Uterus (tissue), 4 donors: ENCODE data around the gene ZFAND3. TPM values are rescaled to one million over a fixed set of nuclear protein-coding genes. Genes with fewer than 3 reads are reported as not detected.

Source experiments
- DNase-seq, 2 donors: peaks; one replicate each; pipeline ENCODE4 v3.0.0-alpha.2; 2019 to 2020
- H3K27ac ChIP-seq, 2 donors: fragments of 200-600 bp; sonication (generic); 1 replicate in 1 of 2; 2 replicates in 1 of 2; pipeline ENCODE4 v1.5.1; 2016 to 2018
- H3K27me3 ChIP-seq, 2 donors: fragments of 200-600 bp; sonication (generic); one replicate each; pipeline ENCODE4 v1.5.1; 2018 to 2019; ENCODE audit warnings: control low read depth in 1 of 2
- H3K36me3 ChIP-seq, 2 donors: fragments of 200-600 bp; sonication (generic); one replicate each; pipeline ENCODE4 v1.5.1; 2019; ENCODE audit warnings: control low read depth in 1 of 2
- H3K4me1 ChIP-seq, 2 donors: fragments of 200-600 bp; sonication (generic); one replicate each; pipeline ENCODE4 v1.5.1; 2018 to 2019; ENCODE audit warnings: control low read depth in 1 of 2
- H3K4me3 ChIP-seq, 2 donors: fragments of 200-600 bp; sonication (generic); 1 replicate in 1 of 2; 2 replicates in 1 of 2; pipeline ENCODE4 v1.5.1; 2018 to 2019; ENCODE audit warnings: mild to moderate bottlenecking in 1 of 2
- H3K9me3 ChIP-seq, 2 donors: fragments of 200-600 bp; sonication (generic); one replicate each; pipeline ENCODE4 v1.5.1; 2019; ENCODE audit warnings: control low read depth in 1 of 2
- CTCF ChIP-seq, 4 experiments: fragments of 200-600 bp in 2 of 4; fragments of 450-650 bp in 2 of 4; sonication (generic) in 2 of 4; IDR thresholded peaks; one replicate each; pipeline ENCODE4 v1.5.1; 2016 to 2019; ENCODE audit warnings: antibody characterized with exemption in 4 of 4, mild to moderate bottlenecking in 2 of 4, moderate library complexity in 1 of 4
- POLR2A ChIP-seq, 2 donors: fragments of 450-650 bp; IDR thresholded peaks; one replicate each; pipeline ENCODE4 v1.6.1; 2016; ENCODE audit warnings: antibody characterized with exemption in 2 of 2, mild to moderate bottlenecking in 1 of 2, moderate library complexity in 1 of 2
- intact Hi-C: fragments of 100-400 bp; cut with DNase I; formaldehyde crosslinking; loops from one replicate; pipeline ENCODE4 v1.15.1; 2023; ENCODE audit warnings: low total_unique reads
- total RNA-seq, 4 donors: library from RNA; depleted of rRNA in 3 of 4; stranded (reverse); fragments of >200 nt in 3 of 4; gene quantifications; one replicate each; pipeline versions ENCODE4 v1.1.0 to v1.2.4, GENCODE V29; 2014 to 2023
- donor health status: DM: yes; HTN: yes; CAD: no.

Gene ZFAND3
- total RNA-seq, 4 donors from 2014 or later = 5.0 to 81.9 (median 54.6) TPM

- Histone ChIP-seq H3K4me1 (no peaks in the 10 kb centered on the region), H3K27me3 (no peaks in the 10 kb centered on the region), H3K36me3 (no peaks in the 10 kb centered on the region), H3K27ac (no peak overlapping the region), H3K4me3 (no peak overlapping the region), H3K9me3 (no peaks in the 10 kb centered on the region)
- intact Hi-C loops = no loop called here
- TF ChIP-seq CTCF (IDR thresholded peaks at IDR 0.05) (no peak), POLR2A (IDR thresholded peaks at IDR 0.05) (no peak)
- no peak for DNase-seq
Measured at GRCh38 chr6:38020593-38020992, 201.1 kb downstream of the ZFAND3 start.

GRCh38 chr6:38021029-38021428 lies 201.5 kb downstream of the ZFAND3 start:
- no peaks in the 10 kb centered on the region for H3K4me1 ChIP-seq

GRCh38 chr6:38021571-38021970 lies 202.0 kb downstream of the ZFAND3 start:
- H3K36me3 ChIP-seq = no peaks in the 10 kb centered on the region
- TF ChIP-seq CTCF (IDR thresholded peaks at IDR 0.05) (no peak), POLR2A (IDR thresholded peaks at IDR 0.05) (no peak)
- H3K4me1 ChIP-seq = no peaks in the 10 kb centered on the region
- DNase-seq = no peak
- H3K9me3 ChIP-seq = no peaks in the 10 kb centered on the region
- no peaks in the 10 kb centered on the region for H3K27me3 ChIP-seq
- no peak overlapping the region for H3K27ac ChIP-seq
- intact Hi-C loops = no loop called here
- H3K4me3 ChIP-seq = no peak overlapping the region

More at GRCh38 chr6:38021029-38021428, 201.5 kb downstream of the ZFAND3 start:
- no peak overlapping the region for H3K4me3 ChIP-seq
- H3K27me3 ChIP-seq = no peaks in the 10 kb centered on the region
- intact Hi-C loops = no loop called here
- no peaks in the 10 kb centered on the region for H3K9me3 ChIP-seq
- no peak overlapping the region for H3K27ac ChIP-seq
- DNase-seq = no peak
- TF ChIP-seq CTCF (IDR thresholded peaks at IDR 0.05) = no peak
- TF ChIP-seq POLR2A (IDR thresholded peaks at IDR 0.05) = no peak
- no peaks in the 10 kb centered on the region for H3K36me3 ChIP-seq

GRCh38 chr6:38022688-38023087 lies 203.2 kb downstream of the ZFAND3 start:
- intact Hi-C loops = no loop called here
- no peak for DNase-seq
- Histone ChIP-seq H3K27me3 (no peaks in the 10 kb centered on the region), H3K27ac (no peak overlapping the region), H3K4me3 (no peak overlapping the region), H3K36me3 (no peaks in the 10 kb centered on the region), H3K4me1 (no peaks in the 10 kb centered on the region), H3K9me3 (no peaks in the 10 kb centered on the region)
- TF ChIP-seq POLR2A (IDR thresholded peaks at IDR 0.05) (no peak), CTCF (IDR thresholded peaks at IDR 0.05) (no peak)

- intact Hi-C loops = no loop called here
- no peaks in the 10 kb centered on the region for H3K4me1 ChIP-seq
Measured at GRCh38 chr6:38024908-38025307, 205.4 kb downstream of the ZFAND3 start.

More at GRCh38 chr6:38024908-38025307, 205.4 kb downstream of the ZFAND3 start:
- Histone ChIP-seq H3K27ac (no peak overlapping the region), H3K27me3 (no peaks in the 10 kb centered on the region), H3K36me3 (no peaks in the 10 kb centered on the region), H3K9me3 (no peaks in the 10 kb centered on the region), H3K4me3 (no peak overlapping the region)
- TF ChIP-seq CTCF (IDR thresholded peaks at IDR 0.05) (no peak), POLR2A (IDR thresholded peaks at IDR 0.05) (no peak)
- DNase-seq = no peak
